CD8-positive, alpha-beta memory T cell (primary cell): ENCODE measurements around the gene DHRS2. TPM values are rescaled to one million over a fixed set of nuclear protein-coding genes. Genes with fewer than 3 reads are reported as not detected.

ENCODE experiments used
- CTCF ChIA-PET: fragments of 350-600 bp; sonication (Branson Sonifier 250); formaldehyde crosslinking; loops from one replicate; lab custom pipeline; 2021; ENCODE audit warnings: antibody characterized with exemption; lab: Charles Lee
- POLR2A ChIA-PET: fragments of 350-600 bp; sonication (Branson Sonifier 250); formaldehyde crosslinking; loops from one replicate; lab custom pipeline; 2021; ENCODE audit warnings: antibody characterized with exemption; lab: Charles Lee
- DNase-seq, 5 donors: peaks; one replicate each; pipeline versions ENCODE4 v3.0.0 to v3.0.0-alpha.2; 2020 to 2022; ENCODE audit warnings: mixed read lengths in 1 of 5
- H3K27ac ChIP-seq: one replicate; pipeline ENCODE4 v1.7.0; 2013; ENCODE audit warnings: low read depth, mild to moderate bottlenecking, low read length, moderate library complexity
- H3K27me3 ChIP-seq: 2 replicates; pipeline ENCODE4 v1.7.0; 2013; ENCODE audit warnings: low read length, mild to moderate bottlenecking; ENCODE audit not compliant: insufficient read depth, poor library complexity, severe bottlenecking
- H3K36me3 ChIP-seq: 2 replicates; pipeline ENCODE4 v1.7.0; 2013; ENCODE audit warnings: mild to moderate bottlenecking, low read length, moderate library complexity; ENCODE audit not compliant: insufficient read depth
- H3K4me1 ChIP-seq: 2 replicates; pipeline ENCODE4 v1.7.0; 2013; ENCODE audit warnings: mild to moderate bottlenecking, low read length, moderate library complexity; ENCODE audit not compliant: insufficient read depth
- H3K4me3 ChIP-seq: 2 replicates; pipeline ENCODE4 v1.7.0; 2013; ENCODE audit warnings: mild to moderate bottlenecking, low read length
- H3K9me3 ChIP-seq: 2 replicates; pipeline ENCODE4 v1.7.0; 2013; ENCODE audit warnings: mild to moderate bottlenecking, low read length
- H3K27ac Mint-ChIP-seq, 8 donors: one replicate each; pipeline ENCODE4 v1.8.0; 2020 to 2021; ENCODE audit warnings: mixed read lengths in 8 of 8, mild to moderate bottlenecking in 6 of 8, inconsistent platforms in 3 of 8, moderate library complexity in 3 of 8
- H3K27me3 Mint-ChIP-seq, 2 donors: one replicate each; pipeline ENCODE4 v1.8.0; 2020 to 2021; ENCODE audit warnings: mixed read lengths in 2 of 2, mild to moderate bottlenecking in 1 of 2, moderate library complexity in 1 of 2
- H3K36me3 Mint-ChIP-seq, 3 donors: one replicate each; pipeline ENCODE4 v1.8.0; 2020 to 2021; ENCODE audit warnings: mixed read lengths in 3 of 3, inconsistent platforms in 1 of 3, mild to moderate bottlenecking in 1 of 3
- H3K4me1 Mint-ChIP-seq, 3 donors: one replicate each; pipeline ENCODE4 v1.8.0; 2020 to 2021; ENCODE audit warnings: mixed read lengths in 3 of 3, inconsistent platforms in 1 of 3, mild to moderate bottlenecking in 1 of 3
- H3K4me3 Mint-ChIP-seq, 7 donors: one replicate each; pipeline ENCODE4 v1.8.0; 2020 to 2021; ENCODE audit warnings: mixed read lengths in 7 of 7, mild to moderate bottlenecking in 6 of 7, moderate library complexity in 4 of 7, inconsistent platforms in 2 of 7
- H3K9me3 Mint-ChIP-seq, 5 donors: one replicate each; pipeline ENCODE4 v1.8.0; 2020 to 2022; ENCODE audit warnings: mixed read lengths in 5 of 5, mild to moderate bottlenecking in 3 of 5, moderate library complexity in 2 of 5, inconsistent platforms in 1 of 5
- polyA plus RNA-seq: library from polyadenylated mRNA; unstranded; fragments of 300-500 nt; fragmentation: Illumina TruSeq; gene quantifications from one replicate; pipeline ENCODE4 v1.2.3, GENCODE V29; 2021
- total RNA-seq, 2 experiments: library from RNA; stranded (reverse); gene quantifications; one replicate each; pipeline ENCODE4 v1.2.3, GENCODE V29; 2021

Gene DHRS2
- total and polyA plus RNA-seq, 3 experiments from 2014 or later = 3.0 to 3.1 TPM; not detected in 1

DNA sequence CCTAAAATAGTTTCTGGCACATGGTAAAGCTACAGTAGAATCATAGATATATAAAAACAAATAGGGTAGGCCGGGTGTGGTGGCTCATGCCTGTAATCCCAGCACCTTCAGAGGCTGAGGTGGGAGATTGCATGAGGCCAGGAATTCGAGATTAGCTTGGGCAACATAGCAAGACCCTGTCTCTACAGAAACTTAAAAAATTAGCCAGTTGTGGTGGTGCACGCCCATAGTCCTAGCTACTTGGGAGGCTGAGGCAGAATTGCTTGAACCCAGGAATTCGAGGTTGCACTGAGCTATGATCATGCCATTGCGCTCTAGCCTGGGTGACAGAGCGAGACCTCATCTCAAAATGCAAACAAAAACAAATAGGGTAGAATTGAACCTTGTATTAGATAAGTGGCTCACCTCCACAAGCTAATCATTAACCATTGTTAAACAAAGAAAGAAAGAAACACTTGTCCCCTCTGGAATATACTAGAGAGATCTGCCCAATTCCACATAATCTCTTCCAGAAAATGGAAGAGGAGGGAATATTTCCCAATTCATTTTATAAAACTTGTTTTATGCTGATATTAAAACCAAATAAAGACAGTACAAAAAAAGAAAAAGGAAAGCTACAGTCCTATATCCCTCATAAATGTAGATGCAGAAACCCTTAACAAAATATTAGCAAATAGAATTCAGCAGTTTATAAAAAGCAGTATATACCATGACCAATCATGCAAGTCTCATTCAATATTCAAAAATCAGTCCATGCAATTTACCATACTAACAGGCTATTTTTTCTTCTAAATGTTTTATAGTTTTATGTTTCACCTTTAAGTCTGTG, 22.7 kb upstream of the DHRS2 start:
- Mint-ChIP-seq H3K27ac (peak overlapping the region in 1 of 8 donors; percentile 10), H3K4me1 (peaks cover 28 to 33% (median 28%) of the 10 kb centered on the region in 3 donors), H3K27me3 (peaks cover 6 to 13% of the 10 kb centered on the region in 2 donors), H3K36me3 (no peaks in the 10 kb centered on the region), H3K4me3 (no peak overlapping the region), H3K9me3 (peaks cover 0 to 1% (median 0%) of the 10 kb centered on the region in 5 donors)
- ChIA-PET CTCF (interaction anchor here (5.3 to 5.8 kb wide), 2 partner anchors 19 to 24 kb away, joined by 28 to 51 read pairs; no protein-coding TSS in a partner anchor), POLR2A (no interaction called here)
- Histone ChIP-seq H3K27ac (no peak overlapping the region), H3K4me3 (no peak overlapping the region), H3K4me1 (peaks cover 29% of the 10 kb centered on the region), H3K36me3 (no peaks in the 10 kb centered on the region), H3K9me3 (no peaks in the 10 kb centered on the region), H3K27me3 (no peaks in the 10 kb centered on the region)
- no peak for DNase-seq

DNA sequence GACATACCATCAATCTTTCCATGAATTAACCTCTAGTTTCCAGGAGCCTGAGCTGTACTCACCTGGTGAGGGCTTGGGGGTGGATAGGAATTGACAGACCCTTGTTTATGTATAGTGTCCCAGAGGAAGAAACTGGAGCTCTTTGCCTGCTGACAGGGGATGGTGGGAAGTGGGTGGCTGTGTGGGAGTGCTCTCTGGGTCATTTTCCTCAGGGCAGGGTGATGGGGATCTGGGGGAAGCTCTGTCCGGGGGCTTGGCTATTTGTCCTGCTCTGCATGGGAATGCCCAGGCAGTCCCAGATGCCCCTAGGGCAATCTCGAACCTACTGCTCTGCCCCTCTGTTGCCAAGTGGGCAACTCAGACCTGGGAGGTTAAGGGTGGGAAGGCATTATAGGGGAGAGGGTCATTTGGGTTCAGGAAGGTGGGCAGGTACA, 21.8 kb upstream of the DHRS2 start:
- ChIA-PET CTCF (interaction anchor here (0.8 to 5.8 kb wide), 3 partner anchors 17 to 25 kb away, joined by 3 to 51 read pairs (median 28); no protein-coding TSS in a partner anchor), POLR2A (no interaction called here)
- H3K36me3 Mint-ChIP-seq = no peaks in the 10 kb centered on the region
- Histone ChIP-seq H3K4me1 (peaks cover 22% of the 10 kb centered on the region), H3K27me3 (no peaks in the 10 kb centered on the region), H3K36me3 (no peaks in the 10 kb centered on the region), H3K4me3 (no peak overlapping the region), H3K27ac (no peak overlapping the region), H3K9me3 (no peaks in the 10 kb centered on the region)
- H3K4me1 Mint-ChIP-seq = peaks cover 21 to 25% (median 23%) of the 10 kb centered on the region in 3 donors
- peak overlapping the region in 2 of 8 donors; percentile 72 to 88 for H3K27ac Mint-ChIP-seq
- peaks cover 0 to 1% (median 0%) of the 10 kb centered on the region in 5 donors for H3K9me3 Mint-ChIP-seq
- H3K27me3 Mint-ChIP-seq = peaks cover 10 to 13% of the 10 kb centered on the region in 2 donors
- peak overlapping the region in 1 of 7 donors; percentile 61 for H3K4me3 Mint-ChIP-seq
- DNase-seq = no peak

DNA sequence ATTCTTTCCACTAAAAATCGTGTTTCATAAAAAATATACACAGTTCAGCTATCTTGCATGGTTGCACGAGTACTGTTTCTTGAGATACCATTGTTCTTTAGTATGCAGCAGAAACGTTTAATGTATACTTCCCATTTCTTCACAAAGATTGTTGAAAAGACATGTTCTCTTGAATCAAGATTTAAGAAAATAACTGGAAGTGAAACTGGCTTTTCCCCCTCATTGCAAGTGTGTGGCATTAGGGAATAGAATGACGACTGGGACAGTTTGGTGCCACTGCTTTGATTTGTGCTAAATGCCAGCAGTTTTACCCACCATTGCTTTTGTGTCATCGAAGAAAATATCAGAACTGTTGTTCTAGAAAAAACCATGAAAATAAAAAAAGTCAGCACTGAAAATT, 20.3 kb upstream of the DHRS2 start:
- POLR2A ChIA-PET = no interaction called here
- no peaks in the 10 kb centered on the region for H3K9me3 ChIP-seq
- no peak overlapping the region for H3K27ac ChIP-seq

DNA sequence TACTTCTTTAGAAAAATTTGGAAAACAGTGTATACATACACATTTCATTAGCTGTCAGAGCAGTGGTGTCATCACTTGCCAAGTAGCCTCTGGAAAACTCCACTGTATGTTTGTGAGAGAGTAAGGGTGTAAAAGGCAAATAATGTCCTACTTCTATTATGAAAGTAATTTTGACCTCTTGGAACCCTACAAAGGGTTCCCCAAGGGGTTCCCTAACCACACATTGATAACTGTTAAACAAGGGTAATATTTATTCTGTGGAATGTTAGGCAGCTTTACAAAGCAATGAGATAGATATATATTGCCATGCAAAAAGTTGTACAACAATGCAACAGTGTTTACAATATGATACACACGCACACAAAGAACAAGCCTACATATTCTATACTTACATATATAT, 18.6 kb upstream of the DHRS2 start:
- H3K27ac Mint-ChIP-seq = no peak overlapping the region
- Histone ChIP-seq H3K27ac (no peak overlapping the region), H3K4me1 (no peaks in the 10 kb centered on the region), H3K9me3 (no peaks in the 10 kb centered on the region), H3K4me3 (no peak overlapping the region), H3K36me3 (no peaks in the 10 kb centered on the region), H3K27me3 (no peaks in the 10 kb centered on the region)
- H3K27me3 Mint-ChIP-seq = peaks cover 11 to 30% of the 10 kb centered on the region in 2 donors
- H3K9me3 Mint-ChIP-seq = no peaks in the 10 kb centered on the region
- H3K4me1 Mint-ChIP-seq = no peaks in the 10 kb centered on the region
- no peak for DNase-seq
- ChIA-PET POLR2A (no interaction called here), CTCF (interaction anchor here (2.0 kb wide), 1 partner anchor 15 kb away, joined by 9 read pairs; no protein-coding TSS in a partner anchor)
- H3K36me3 Mint-ChIP-seq = no peaks in the 10 kb centered on the region
- H3K4me3 Mint-ChIP-seq = no peak overlapping the region

More for the DNA sequence above, 20.3 kb upstream of the DHRS2 start:
- no peak overlapping the region for H3K4me3 ChIP-seq
- H3K36me3 ChIP-seq = no peaks in the 10 kb centered on the region
- H3K27me3 ChIP-seq = no peaks in the 10 kb centered on the region
- no peaks in the 10 kb centered on the region for H3K36me3 Mint-ChIP-seq
- H3K27ac Mint-ChIP-seq = no peak overlapping the region
- no peak for DNase-seq
- H3K4me3 Mint-ChIP-seq = no peak overlapping the region
- peaks cover 13 to 22% of the 10 kb centered on the region in 2 donors for H3K27me3 Mint-ChIP-seq
- peaks cover 6 to 11% (median 9%) of the 10 kb centered on the region in 3 donors for H3K4me1 Mint-ChIP-seq
- CTCF ChIA-PET = no interaction called here
- H3K9me3 Mint-ChIP-seq = no peaks in the 10 kb centered on the region
- H3K4me1 ChIP-seq = peaks cover 8% of the 10 kb centered on the region

DNA sequence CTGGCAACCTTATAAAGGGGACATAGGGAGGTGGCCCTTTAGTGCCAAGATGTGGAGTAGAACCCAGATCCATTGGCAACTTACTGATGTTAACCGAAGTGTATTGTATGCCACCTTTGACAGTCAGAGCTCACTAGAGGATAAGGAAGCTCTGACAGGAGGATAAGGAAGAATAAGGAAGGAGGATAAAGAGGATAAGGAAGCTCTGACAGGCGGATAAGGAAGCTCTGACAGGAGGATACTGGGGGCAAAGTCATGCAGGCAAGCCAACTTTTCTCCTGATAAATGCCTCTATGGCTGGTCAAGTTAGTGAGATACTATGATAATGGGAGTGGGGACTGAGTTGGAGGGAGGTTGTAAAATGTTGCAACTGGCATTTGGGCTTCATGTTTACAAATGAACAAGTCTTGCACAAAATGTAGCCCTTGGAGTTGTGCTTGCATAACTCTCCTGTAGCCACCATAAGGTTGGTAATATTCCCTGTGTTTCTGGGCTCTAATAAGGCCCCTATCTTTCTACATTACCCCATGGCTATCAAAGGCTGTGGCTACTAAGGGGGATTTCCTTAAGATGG, 17.7 kb upstream of the DHRS2 start:
- no peaks in the 10 kb centered on the region for H3K9me3 Mint-ChIP-seq
- no peaks in the 10 kb centered on the region for H3K4me1 Mint-ChIP-seq
- H3K27me3 Mint-ChIP-seq = peaks cover 15 to 39% of the 10 kb centered on the region in 2 donors
- ChIA-PET CTCF (interaction anchor here (2.0 kb wide), 1 partner anchor 14 kb away, joined by 9 read pairs; no protein-coding TSS in a partner anchor), POLR2A (no interaction called here)
- Histone ChIP-seq H3K9me3 (no peaks in the 10 kb centered on the region), H3K4me1 (no peaks in the 10 kb centered on the region), H3K36me3 (no peaks in the 10 kb centered on the region), H3K4me3 (no peak overlapping the region), H3K27ac (no peak overlapping the region), H3K27me3 (peaks cover 4% of the 10 kb centered on the region)
- no peak for DNase-seq
- no peak overlapping the region for H3K27ac Mint-ChIP-seq
- H3K36me3 Mint-ChIP-seq = no peaks in the 10 kb centered on the region
- no peak overlapping the region for H3K4me3 Mint-ChIP-seq

DNA sequence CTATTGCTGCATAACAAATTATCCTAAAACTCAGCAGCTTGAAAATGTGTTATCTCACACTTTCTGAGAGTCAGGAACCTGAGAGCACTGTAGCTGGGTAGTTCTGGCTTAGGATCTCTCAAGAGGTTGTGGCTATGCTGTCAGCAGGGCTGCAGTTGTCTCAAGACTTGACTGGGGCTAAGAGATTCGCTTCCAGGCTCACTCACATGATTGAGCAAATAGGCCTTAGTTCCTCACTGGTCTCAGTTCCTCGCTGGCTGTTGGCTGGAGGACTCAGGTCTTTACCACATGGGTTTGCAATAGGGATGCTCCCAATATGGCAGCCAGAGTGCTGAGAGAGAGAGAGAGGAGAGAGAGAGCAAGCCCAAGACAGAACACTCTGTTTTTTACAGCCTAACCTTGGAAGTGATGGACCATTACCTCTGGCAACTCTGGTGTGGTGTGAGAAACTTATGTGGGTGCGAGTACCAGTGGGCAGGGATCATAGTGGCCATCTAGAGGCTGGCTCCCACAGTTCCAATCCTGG, 15.9 kb upstream of the DHRS2 start:
- Histone ChIP-seq H3K36me3 (no peaks in the 10 kb centered on the region), H3K9me3 (no peaks in the 10 kb centered on the region), H3K27ac (no peak overlapping the region), H3K4me1 (no peaks in the 10 kb centered on the region), H3K27me3 (peaks cover 4% of the 10 kb centered on the region), H3K4me3 (no peak overlapping the region)
- no peak for DNase-seq
- Mint-ChIP-seq H3K9me3 (peaks cover 5 to 11% (median 9%) of the 10 kb centered on the region in 5 donors), H3K4me3 (no peak overlapping the region), H3K4me1 (no peaks in the 10 kb centered on the region), H3K36me3 (peaks cover 0 to 4% (median 0%) of the 10 kb centered on the region in 3 donors), H3K27ac (no peak overlapping the region), H3K27me3 (peaks cover 14 to 50% of the 10 kb centered on the region in 2 donors)
- CTCF ChIA-PET = interaction anchor here (3.7 kb wide), 1 partner anchor 12 kb away, joined by 16 read pairs; no protein-coding TSS in a partner anchor
- POLR2A ChIA-PET = no interaction called here

DNA sequence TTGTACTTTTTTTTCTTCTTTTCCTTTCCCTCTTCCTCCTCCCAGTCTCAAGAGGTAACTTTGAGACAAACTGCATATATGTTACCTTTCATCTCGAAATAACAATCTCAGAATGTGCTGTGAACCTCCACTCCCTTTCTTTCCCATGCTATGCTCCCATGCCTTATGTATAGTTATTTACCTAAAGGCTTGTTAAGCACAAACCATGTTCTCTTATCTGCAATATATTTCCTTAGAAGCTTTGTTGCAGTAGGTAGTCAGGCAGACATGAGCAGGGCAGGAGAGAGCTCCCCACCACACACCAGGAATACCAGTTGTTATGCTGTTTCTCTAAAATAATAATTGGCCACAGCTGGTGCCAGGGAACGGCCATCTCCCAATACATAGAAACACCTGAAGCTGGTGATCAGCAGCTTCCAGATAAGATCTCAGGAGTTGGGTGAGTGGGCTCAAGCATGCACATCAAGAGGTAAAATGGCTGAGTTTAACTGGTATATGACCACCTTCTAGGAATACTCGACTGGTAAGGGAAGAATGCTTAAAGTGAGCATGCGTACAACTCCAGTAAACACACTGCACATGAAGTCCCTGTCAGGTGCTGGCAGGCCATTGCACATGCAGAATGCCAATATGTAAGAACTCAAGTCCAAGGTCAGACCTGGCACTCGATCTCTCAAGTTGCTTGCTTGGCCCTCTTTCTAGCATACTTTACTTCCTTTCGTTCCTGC, 14.8 kb upstream of the DHRS2 start:
- no peak overlapping the region for H3K27ac ChIP-seq
- no peaks in the 10 kb centered on the region for H3K4me1 Mint-ChIP-seq
- H3K9me3 Mint-ChIP-seq = peaks cover 11 to 13% (median 12%) of the 10 kb centered on the region in 5 donors
- H3K4me3 ChIP-seq = no peak overlapping the region
- CTCF ChIA-PET = interaction anchor here (3.7 kb wide), 1 partner anchor 11 kb away, joined by 16 read pairs; no protein-coding TSS in a partner anchor
- no peak for DNase-seq
- peaks cover 8 to 54% of the 10 kb centered on the region in 2 donors for H3K27me3 Mint-ChIP-seq
- H3K27ac Mint-ChIP-seq = no peak overlapping the region
- peaks cover 0 to 4% (median 0%) of the 10 kb centered on the region in 3 donors for H3K36me3 Mint-ChIP-seq
- POLR2A ChIA-PET = no interaction called here
- no peak overlapping the region for H3K4me3 Mint-ChIP-seq
- no peaks in the 10 kb centered on the region for H3K36me3 ChIP-seq
- H3K9me3 ChIP-seq = no peaks in the 10 kb centered on the region
- peaks cover 4% of the 10 kb centered on the region for H3K27me3 ChIP-seq
- H3K4me1 ChIP-seq = no peaks in the 10 kb centered on the region
